ENCODE data around the gene SLC5A2.

SLC5A2 gene

DNA sequence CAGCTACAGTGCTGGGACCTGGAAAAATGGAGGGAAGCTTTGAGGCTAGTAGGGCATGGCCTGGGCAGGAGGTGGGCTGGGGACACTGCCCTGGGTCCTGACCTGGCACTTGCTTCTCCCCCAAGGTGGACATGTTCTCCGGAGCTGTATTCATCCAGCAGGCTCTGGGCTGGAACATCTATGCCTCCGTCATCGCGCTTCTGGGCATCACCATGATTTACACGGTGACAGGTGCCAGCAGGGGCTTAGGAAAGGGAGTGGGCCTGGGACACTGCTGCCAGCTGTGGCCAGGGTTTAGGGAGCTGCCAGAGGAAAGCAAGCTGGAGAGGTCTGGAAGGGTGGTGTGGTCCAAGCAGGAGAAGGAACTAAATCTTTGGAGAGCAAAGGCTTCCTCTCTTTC is 3.1 kb downstream of the SLC5A2 start:
- no peak for DNase-seq (ENCODE audit: low read depth in 1 of 2, low spot score in 1 of 2)
- no peak for TF ChIP-seq JUND (IDR thresholded peaks at IDR 0.05; ENCODE audit: low read depth)
- in situ Hi-C loops (cut with HindIII; ENCODE audit: low pct_unique_long_range_greater_than_20kb, low sequenced_read_pairs), result no loop called here

DNA sequence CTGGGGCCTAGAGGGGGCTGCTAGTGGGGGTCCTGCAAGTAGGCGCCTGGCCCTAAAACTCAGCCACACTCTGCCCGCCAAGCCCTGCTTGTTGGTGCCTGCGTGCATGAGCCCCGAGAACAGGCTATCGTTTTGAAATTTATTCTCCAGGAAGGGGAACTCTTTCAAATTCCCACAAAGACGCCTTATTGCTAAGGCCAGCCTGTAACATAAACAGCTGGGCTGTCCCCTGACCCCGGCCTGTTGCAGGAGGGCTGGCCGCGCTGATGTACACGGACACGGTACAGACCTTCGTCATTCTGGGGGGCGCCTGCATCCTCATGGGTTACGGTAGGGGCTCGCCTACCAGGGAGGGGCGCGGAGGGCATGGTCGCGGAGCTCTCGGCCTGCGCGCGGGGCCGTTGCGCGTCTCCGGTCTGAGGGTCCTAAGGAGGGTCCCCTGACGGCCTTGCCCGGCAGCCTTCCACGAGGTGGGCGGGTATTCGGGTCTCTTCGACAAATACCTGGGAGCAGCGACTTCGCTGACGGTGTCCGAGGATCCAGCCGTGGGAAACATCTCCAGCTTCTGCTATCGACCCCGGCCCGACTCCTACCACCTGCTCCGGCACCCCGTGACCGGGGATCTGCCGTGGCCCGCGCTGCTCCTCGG is 4.3 kb downstream of the SLC5A2 start:
- in situ Hi-C loops (cut with HindIII; ENCODE audit: low pct_unique_long_range_greater_than_20kb, low sequenced_read_pairs), result no loop called here
- no peak for DNase-seq (ENCODE audit: low read depth in 1 of 2, low spot score in 1 of 2)

DNA sequence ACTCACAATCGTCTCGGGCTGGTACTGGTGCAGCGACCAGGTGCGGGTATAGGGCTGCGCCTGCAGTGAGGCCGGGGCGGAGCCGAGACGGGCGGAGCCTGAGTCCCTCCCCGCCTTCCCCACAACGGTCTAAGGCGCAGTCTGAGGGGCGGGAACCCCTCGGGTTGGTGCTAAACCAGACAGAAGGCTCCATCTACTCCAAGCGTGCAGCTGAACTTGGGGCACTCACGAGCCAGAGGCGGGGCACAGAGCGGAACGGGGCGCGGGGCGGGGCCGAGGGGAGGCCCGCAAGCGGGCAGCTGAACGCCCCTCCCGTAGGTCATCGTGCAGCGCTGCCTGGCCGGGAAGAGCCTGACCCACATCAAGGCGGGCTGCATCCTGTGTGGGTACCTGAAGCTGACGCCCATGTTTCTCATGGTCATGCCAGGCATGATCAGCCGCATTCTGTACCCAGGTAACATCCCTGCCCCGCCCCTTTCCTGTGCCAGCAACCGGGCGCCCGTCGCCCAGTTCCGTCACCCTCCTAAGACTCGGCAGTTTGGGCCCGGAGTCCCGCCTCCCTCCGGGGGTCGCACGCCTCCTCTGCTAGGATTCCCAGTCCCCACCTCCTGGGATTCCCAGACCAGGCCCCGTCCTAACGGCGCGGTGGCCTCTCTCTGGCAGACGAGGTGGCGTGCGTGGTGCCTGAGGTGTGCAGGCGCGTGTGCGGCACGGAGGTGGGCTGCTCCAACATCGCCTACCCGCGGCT is 5.0 kb downstream of the SLC5A2 start:
- in situ Hi-C loops (cut with HindIII; ENCODE audit: low pct_unique_long_range_greater_than_20kb, low sequenced_read_pairs), result no loop called here
- DNase-seq (ENCODE audit: low read depth in 1 of 2, low spot score in 1 of 2), result peak in 1 of 2 experiments; percentile 43
- no peak for TF ChIP-seq JUND (IDR thresholded peaks at IDR 0.05; ENCODE audit: low read depth)

More for the DNA sequence above, 4.3 kb downstream of the SLC5A2 start:
- TF ChIP-seq JUND (IDR thresholded peaks at IDR 0.05; ENCODE audit: low read depth), result no peak

DNA sequence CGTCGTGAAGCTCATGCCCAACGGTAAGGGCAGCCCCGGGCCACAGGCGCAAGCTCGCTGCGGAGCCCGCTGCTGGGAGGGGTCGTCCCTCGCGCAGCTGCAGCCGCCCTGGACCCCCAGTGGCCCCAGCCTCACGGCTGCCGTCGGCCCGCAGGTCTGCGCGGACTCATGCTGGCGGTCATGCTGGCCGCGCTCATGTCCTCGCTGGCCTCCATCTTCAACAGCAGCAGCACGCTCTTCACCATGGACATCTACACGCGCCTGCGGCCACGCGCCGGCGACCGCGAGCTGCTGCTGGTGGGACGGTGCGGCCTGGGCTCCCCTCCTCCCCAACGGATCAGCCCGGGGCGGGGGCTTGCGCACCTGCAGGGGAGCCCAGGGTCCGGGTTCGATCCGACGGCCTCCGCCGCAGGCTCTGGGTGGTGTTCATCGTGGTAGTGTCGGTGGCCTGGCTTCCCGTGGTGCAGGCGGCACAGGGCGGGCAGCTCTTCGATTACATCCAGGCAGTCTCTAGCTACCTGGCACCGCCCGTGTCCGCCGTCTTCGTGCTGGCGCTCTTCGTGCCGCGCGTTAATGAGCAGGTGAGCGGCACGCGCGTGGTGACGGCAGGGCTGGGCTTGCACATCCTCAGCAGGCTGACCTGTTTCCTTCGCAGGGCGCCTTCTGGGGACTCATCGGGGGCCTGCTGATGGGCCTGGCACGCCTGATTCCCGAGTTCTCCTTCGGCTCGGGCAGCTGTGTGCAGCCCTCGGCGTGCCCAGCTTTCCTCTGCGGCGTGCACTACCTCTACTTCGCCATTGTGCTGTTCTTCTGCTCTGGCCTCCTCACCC is 5.8 kb downstream of the SLC5A2 start:
- in situ Hi-C loops (cut with HindIII; ENCODE audit: low pct_unique_long_range_greater_than_20kb, low sequenced_read_pairs), result no loop called here
- no peak for TF ChIP-seq JUND (IDR thresholded peaks at IDR 0.05; ENCODE audit: low read depth)
- DNase-seq (ENCODE audit: low read depth in 1 of 2, low spot score in 1 of 2), result no peak

DNA sequence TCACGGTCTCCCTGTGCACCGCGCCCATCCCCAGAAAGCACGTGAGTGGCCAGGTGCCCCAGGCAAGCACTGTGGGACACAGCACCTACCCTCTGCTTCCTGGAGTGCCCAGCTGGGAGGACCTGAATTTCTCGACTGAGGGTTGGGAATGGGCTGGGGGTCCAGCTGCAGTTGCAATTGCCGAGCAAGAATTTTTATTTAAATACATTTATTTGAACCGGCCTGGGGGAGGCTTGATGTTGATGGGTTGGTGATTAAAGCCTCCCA is 6.3 kb downstream of the SLC5A2 start:
- DNase-seq (ENCODE audit: low read depth in 1 of 2, low spot score in 1 of 2), result no peak
- in situ Hi-C loops (cut with HindIII; ENCODE audit: low pct_unique_long_range_greater_than_20kb, low sequenced_read_pairs), result no loop called here
- TF ChIP-seq JUND (IDR thresholded peaks at IDR 0.05; ENCODE audit: low read depth), result no peak

GRCh38 chr16:31489616-31490584 is 7.0 kb downstream of the SLC5A2 start:
- in situ Hi-C loops (cut with HindIII; ENCODE audit: low pct_unique_long_range_greater_than_20kb, low sequenced_read_pairs), result no loop called here
- no peak for DNase-seq (ENCODE audit: low read depth in 1 of 2, low spot score in 1 of 2)
- TF ChIP-seq JUND (IDR thresholded peaks at IDR 0.05; ENCODE audit: low read depth), result no peak

GRCh38 chr16:31491778-31492418 is 9.0 kb downstream of the SLC5A2 start:
- in situ Hi-C loops (cut with HindIII; ENCODE audit: low pct_unique_long_range_greater_than_20kb, low sequenced_read_pairs), result no loop called here
- DNase-seq (ENCODE audit: low read depth in 1 of 2, low spot score in 1 of 2), result no peak
- no peak for TF ChIP-seq JUND (IDR thresholded peaks at IDR 0.05; ENCODE audit: low read depth)

DNA sequence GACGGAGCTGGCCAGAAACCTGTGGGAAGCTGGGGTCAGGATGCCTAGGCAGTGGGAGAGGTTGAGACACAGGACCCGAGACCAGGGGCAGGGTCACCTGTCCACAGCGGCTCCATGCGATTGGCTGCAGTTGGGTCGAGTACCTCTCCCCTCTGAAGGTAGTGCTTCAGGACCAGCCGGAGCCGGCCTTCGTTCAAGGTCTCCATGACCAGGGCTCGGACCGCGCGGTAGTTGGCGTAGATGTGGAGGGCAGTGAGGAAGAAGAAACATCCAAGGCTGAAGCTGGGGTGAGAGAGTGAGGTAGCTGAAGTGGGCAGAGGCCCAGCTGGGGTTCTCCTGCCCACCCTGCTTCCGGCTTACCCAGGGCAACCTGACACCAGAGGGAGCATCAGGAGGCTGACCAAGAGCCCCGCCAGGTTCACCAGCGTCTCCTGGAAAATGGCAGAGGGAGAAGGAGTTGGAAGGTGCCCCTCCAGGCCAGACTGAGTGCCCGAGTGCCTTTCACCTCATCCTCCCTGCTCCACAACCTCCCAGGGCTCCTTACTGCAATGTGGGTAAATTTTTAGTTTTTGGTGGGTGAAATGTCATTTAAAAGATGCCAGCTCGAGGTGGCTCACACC is 10.7 kb downstream of the SLC5A2 start:
- no peak for TF ChIP-seq JUND (IDR thresholded peaks at IDR 0.05; ENCODE audit: low read depth)
- in situ Hi-C loops (cut with HindIII; ENCODE audit: low pct_unique_long_range_greater_than_20kb, low sequenced_read_pairs), result no loop called here
- DNase-seq (ENCODE audit: low read depth in 1 of 2, low spot score in 1 of 2), result no peak

- TF ChIP-seq JUND (IDR thresholded peaks at IDR 0.05; ENCODE audit: low read depth), result no peak
- DNase-seq (ENCODE audit: low read depth in 1 of 2, low spot score in 1 of 2), result no peak
- in situ Hi-C loops (cut with HindIII; ENCODE audit: low pct_unique_long_range_greater_than_20kb, low sequenced_read_pairs), result no loop called here
Observed at GRCh38 chr16:31496670-31497069, 13.7 kb downstream of the SLC5A2 start.

GRCh38 chr16:31498493-31498892 is 15.6 kb downstream of the SLC5A2 start:
- in situ Hi-C loops (cut with HindIII; ENCODE audit: low pct_unique_long_range_greater_than_20kb, low sequenced_read_pairs), result no loop called here

GRCh38 chr16:31499928-31500327 is 17.0 kb downstream of the SLC5A2 start:
- no peak for TF ChIP-seq JUND (IDR thresholded peaks at IDR 0.05; ENCODE audit: low read depth)
- in situ Hi-C loops (cut with HindIII; ENCODE audit: low pct_unique_long_range_greater_than_20kb, low sequenced_read_pairs), result no loop called here
- no peak for DNase-seq (ENCODE audit: low read depth in 1 of 2, low spot score in 1 of 2)

More at GRCh38 chr16:31498493-31498892, 15.6 kb downstream of the SLC5A2 start:
- TF ChIP-seq JUND (IDR thresholded peaks at IDR 0.05; ENCODE audit: low read depth), result no peak
- no peak for DNase-seq (ENCODE audit: low read depth in 1 of 2, low spot score in 1 of 2)
